ENCODE results near the gene SENP2. TPM values are rescaled to one million over a fixed set of nuclear protein-coding genes. Genes with fewer than 3 reads are reported as not detected.

Gene SENP2
- total RNA-seq, 1 experiment from 2014 or later, result 52.7 TPM

DNA sequence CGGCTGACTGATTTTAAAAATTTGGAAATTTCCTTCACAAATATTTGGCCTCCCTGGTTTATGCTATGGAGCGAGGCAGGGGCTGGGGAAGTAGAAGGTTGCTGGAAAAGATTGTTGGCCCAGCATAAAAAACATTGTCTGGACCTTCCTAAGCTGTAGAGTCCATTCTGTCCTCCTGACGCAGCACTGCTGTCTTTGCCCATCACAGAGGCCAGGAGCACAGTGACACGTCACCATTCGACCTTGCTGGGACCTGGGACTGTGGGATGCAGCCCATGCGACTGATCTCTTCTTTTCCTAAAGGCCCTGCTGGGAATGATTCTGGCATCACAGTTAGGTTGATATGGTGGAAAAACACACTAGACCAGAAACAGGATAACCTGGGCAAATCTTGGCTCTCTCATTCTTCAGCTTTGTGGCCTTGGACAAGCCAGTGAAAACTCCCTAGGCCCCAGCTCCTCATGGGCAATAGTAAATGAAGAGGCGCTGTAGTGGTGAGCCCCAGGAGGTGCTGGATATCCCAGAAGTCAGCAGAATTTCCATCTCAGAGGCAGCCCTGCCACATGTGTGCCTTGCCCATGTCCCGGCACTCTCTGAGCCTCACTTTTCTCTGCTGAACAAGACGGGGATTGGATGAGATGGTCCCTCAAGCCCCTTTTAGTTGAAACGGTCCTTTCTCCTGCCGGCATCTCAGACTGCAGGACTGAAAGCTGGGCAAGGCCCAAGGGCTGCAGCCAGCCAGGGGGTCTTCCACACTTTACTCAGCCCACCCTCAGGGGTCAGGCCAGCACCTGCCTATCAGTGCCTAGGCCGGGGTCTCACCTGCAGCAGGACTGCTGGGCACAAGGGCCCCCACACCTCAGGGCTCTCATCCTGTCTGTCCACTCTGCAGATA is 69.6 kb downstream of the SENP2 start:
- CTCF ChIA-PET, result no interaction called here
- in situ Hi-C loops (cut with HindIII; ENCODE audit: low pct_unique_long_range_greater_than_20kb, low sequenced_read_pairs) (no loop called here), intact Hi-C loops (cut with micrococcal nuclease; ENCODE audit: unreplicated experiment) (no loop called here)

DNA sequence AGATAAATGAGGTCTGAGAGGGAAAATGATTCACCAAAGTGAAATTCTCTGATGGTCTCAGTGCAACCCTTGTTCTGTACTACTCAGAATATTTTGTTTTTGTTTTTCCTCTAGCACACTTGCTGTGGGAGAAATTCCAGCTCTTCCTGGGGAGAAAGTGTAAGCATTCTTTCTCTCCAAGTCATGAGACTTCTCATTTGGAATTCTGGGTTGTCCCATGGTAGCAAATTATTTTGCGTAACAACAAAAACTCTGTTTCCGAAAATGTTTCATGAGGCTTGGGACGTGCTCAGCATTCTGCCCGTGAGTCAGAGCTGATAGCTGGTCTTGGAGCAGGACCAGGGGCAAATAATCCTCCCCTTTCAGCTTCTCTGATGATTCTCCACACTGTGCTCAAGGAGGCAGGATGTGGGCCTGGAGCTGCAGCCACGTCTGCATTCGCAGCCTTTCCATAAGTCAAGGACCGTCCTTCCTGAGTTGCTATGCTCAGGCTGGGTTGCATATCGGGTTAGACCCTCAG is 70.3 kb downstream of the SENP2 start:
- in situ Hi-C loops (cut with HindIII; ENCODE audit: low pct_unique_long_range_greater_than_20kb, low sequenced_read_pairs), result no loop called here

More for the DNA sequence above, 69.6 kb downstream of the SENP2 start:
- TF ChIP-seq SIN3A (IDR thresholded peaks at IDR 0.05; ENCODE audit: borderline replicate concordance, insufficient read depth, low read depth, low read length), result no peak
- TF ChIP-seq, protein P1, sequence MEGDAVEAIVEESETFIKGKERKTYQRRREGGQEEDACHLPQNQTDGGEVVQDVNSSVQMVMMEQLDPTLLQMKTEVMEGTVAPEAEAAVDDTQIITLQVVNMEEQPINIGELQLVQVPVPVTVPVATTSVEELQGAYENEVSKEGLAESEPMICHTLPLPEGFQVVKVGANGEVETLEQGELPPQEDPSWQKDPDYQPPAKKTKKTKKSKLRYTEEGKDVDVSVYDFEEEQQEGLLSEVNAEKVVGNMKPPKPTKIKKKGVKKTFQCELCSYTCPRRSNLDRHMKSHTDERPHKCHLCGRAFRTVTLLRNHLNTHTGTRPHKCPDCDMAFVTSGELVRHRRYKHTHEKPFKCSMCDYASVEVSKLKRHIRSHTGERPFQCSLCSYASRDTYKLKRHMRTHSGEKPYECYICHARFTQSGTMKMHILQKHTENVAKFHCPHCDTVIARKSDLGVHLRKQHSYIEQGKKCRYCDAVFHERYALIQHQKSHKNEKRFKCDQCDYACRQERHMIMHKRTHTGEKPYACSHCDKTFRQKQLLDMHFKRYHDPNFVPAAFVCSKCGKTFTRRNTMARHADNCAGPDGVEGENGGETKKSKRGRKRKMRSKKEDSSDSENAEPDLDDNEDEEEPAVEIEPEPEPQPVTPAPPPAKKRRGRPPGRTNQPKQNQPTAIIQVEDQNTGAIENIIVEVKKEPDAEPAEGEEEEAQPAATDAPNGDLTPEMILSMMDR (IDR thresholded peaks at IDR 0.05), result no peak
- TF ChIP-seq, protein P2, sequence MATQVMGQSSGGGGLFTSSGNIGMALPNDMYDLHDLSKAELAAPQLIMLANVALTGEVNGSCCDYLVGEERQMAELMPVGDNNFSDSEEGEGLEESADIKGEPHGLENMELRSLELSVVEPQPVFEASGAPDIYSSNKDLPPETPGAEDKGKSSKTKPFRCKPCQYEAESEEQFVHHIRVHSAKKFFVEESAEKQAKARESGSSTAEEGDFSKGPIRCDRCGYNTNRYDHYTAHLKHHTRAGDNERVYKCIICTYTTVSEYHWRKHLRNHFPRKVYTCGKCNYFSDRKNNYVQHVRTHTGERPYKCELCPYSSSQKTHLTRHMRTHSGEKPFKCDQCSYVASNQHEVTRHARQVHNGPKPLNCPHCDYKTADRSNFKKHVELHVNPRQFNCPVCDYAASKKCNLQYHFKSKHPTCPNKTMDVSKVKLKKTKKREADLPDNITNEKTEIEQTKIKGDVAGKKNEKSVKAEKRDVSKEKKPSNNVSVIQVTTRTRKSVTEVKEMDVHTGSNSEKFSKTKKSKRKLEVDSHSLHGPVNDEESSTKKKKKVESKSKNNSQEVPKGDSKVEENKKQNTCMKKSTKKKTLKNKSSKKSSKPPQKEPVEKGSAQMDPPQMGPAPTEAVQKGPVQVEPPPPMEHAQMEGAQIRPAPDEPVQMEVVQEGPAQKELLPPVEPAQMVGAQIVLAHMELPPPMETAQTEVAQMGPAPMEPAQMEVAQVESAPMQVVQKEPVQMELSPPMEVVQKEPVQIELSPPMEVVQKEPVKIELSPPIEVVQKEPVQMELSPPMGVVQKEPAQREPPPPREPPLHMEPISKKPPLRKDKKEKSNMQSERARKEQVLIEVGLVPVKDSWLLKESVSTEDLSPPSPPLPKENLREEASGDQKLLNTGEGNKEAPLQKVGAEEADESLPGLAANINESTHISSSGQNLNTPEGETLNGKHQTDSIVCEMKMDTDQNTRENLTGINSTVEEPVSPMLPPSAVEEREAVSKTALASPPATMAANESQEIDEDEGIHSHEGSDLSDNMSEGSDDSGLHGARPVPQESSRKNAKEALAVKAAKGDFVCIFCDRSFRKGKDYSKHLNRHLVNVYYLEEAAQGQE (IDR thresholded peaks at IDR 0.05; ENCODE audit: insufficient read depth in 1 of 2, low read depth in 2 of 2, low read length in 1 of 2), result no peak
- no peak for TF ChIP-seq TCF7L2 (IDR thresholded peaks at IDR 0.05; ENCODE audit: low read depth, low read length)
- no peak for TF ChIP-seq POLR2AphosphoS5 (IDR thresholded peaks at IDR 0.05; ENCODE audit: low read depth, low read length)
- POLR2A ChIA-PET, result no interaction called here
- Histone ChIP-seq H3K27me3 (ENCODE audit: control insufficient read depth, insufficient read depth, low read length) (no peaks in the 10 kb centered on the region), H3K36me3 (ENCODE audit: control insufficient read depth, insufficient read depth, low read length) (peaks cover 7% of the 10 kb centered on the region), H3K27ac (ENCODE audit: low read length) (no peak overlapping the region), H3K4me1 (ENCODE audit: control insufficient read depth, insufficient read depth, low read length) (peaks cover 3% of the 10 kb centered on the region; the same call in 1 of the 2 replicates), H3K9me3 (ENCODE audit: control insufficient read depth, insufficient read depth, low read depth, low read length) (no peaks in the 10 kb centered on the region), H3K4me3 (ENCODE audit: low read depth in 2 of 2, low read length in 2 of 2) (no peak overlapping the region)
- ATAC-seq (no peak), DNase-seq (ENCODE audit: low read depth, low spot score) (no peak)
- no TSS peak for BruUV-seq (replicated peaks)

More for the DNA sequence above, 70.3 kb downstream of the SENP2 start:
- ATAC-seq (peak; percentile 59), DNase-seq (ENCODE audit: low read depth, low spot score) (no peak)
- Histone ChIP-seq H3K4me3 (ENCODE audit: low read depth in 2 of 2, low read length in 2 of 2) (no peak overlapping the region), H3K27ac (ENCODE audit: low read length) (no peak overlapping the region), H3K9me3 (ENCODE audit: control insufficient read depth, insufficient read depth, low read depth, low read length) (no peaks in the 10 kb centered on the region), H3K36me3 (ENCODE audit: control insufficient read depth, insufficient read depth, low read length) (peaks cover 7% of the 10 kb centered on the region), H3K4me1 (ENCODE audit: control insufficient read depth, insufficient read depth, low read length) (peaks cover 3% of the 10 kb centered on the region; the same call in 1 of the 2 replicates), H3K27me3 (ENCODE audit: control insufficient read depth, insufficient read depth, low read length) (no peaks in the 10 kb centered on the region)
- POLR2A ChIA-PET, result no interaction called here
- TSS peak; percentile 17 for BruUV-seq (replicated peaks)
- CTCF ChIA-PET, result no interaction called here
- intact Hi-C loops (cut with micrococcal nuclease; ENCODE audit: unreplicated experiment), result no loop called here
- TF ChIP-seq SIN3A (IDR thresholded peaks at IDR 0.05; ENCODE audit: borderline replicate concordance, insufficient read depth, low read depth, low read length), result no peak
- TF ChIP-seq POLR2AphosphoS5 (IDR thresholded peaks at IDR 0.05; ENCODE audit: low read depth, low read length), result no peak
- TF ChIP-seq, protein P1 (IDR thresholded peaks at IDR 0.05), result no peak
- TF ChIP-seq TCF7L2 (IDR thresholded peaks at IDR 0.05; ENCODE audit: low read depth, low read length), result no peak
- TF ChIP-seq, protein P2 (IDR thresholded peaks at IDR 0.05; ENCODE audit: insufficient read depth in 1 of 2, low read depth in 2 of 2, low read length in 1 of 2), result no peak
